GM21786 (cell line): Measurements from ENCODE around the gene DSE.

Experiments
- ATAC-seq: cut with Tn5 transposase; IDR thresholded peaks from one replicate; pipeline ENCODE4 v1.9.1; 2021; ENCODE audit not compliant: unreplicated experiment

DSE gene

DNA sequence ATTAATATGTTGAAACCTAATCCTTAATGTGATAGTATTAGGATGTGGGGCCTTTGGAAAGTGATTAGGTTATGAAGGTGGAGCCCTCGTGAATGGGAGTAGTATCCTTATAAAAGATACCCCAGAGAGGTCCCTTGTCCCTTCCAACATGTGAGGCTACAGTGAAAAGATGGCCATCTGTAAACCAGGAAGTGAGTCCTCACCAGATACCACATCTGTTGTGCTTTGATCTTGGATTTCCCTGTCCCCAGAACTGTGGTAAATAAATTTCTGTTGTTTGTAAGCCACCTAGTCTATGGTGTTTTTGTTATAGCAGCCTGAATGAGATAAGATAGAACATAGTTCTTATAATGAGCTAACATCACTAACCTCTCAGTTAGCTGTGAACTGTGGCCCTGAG is 73.8 kb downstream of the DSE start:
- ATAC-seq: no peak

DNA sequence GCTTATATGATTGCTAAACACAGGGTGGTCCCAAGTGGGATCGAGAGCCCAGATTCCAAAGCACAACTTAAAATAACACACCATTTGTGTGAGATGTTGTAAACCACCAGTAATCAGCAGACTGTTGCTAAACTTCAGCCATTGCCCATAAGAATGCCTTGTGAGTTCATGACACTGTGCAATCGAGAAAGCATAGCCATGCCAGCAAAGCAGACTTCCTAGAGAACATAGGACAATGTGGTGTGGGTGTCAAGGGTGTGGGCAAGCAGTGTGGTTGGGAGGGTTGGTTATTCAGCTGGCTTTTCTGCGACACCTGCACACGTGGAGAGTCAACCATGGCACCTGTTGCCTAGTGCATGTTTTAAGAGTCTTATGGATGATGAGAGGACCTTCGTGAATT is 74.4 kb downstream of the DSE start:
- no peak for ATAC-seq

DNA sequence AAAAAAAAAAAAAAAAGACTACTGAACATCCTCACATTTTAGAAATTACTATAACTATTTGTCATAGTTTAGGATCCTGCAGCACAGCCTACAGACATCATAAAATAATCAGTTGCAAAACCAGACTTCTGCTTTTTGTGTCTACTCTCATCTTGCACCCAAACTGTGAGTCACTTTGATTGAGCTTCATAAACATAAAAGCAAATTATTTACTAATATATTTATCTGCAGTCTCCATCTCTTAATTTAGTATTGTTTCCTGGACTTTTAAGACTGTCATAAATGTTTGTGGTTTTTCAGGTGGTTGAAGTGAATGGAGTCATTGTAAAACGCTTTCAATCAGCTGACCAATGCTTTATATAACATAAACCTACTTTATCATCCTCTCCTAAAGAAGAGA is 75.7 kb downstream of the DSE start:
- ATAC-seq: no peak

DNA sequence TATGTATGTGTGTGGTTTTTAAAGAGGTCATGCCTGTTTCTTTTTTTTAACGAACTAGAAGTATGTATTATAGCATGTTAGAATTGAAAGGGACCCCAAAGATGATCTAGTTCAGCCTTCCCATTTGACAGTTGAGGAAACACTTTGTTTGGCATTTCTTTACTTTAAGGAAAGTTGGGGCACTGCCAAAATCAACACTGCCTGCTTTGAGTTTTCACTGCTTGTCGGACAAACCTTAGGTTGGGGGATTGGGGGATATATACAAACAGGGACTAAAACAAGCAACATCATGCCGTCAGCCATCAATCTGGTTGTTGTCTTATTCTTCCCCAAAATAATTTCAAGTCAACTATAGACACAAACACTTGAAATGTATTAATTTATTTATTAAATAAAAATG is 76.3 kb downstream of the DSE start:
- ATAC-seq: no peak

DNA sequence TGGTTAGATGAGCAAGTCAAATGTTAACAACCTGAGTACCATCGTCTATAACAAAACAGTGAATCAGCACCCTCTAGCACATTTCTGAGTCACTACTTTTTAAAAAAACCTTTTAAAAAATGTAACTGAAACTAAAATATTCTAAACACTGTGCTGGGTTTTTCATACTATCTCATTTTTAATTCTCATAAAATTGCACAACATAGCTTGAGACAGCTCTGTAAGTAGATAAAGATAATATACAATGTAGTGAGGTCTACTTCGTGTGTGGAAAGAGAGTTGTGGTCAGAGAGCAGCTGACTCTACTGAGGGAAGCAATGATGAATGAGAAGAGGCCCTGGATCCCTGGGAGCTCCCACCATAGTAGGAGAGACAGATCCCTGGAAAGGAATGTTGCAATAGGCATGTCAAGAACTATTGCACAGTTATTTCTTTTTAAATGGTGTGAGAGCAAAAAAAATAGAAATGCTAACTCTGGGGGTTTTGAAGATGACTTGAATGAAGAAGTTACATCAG is 76.8 kb downstream of the DSE start:
- no peak for ATAC-seq

DNA sequence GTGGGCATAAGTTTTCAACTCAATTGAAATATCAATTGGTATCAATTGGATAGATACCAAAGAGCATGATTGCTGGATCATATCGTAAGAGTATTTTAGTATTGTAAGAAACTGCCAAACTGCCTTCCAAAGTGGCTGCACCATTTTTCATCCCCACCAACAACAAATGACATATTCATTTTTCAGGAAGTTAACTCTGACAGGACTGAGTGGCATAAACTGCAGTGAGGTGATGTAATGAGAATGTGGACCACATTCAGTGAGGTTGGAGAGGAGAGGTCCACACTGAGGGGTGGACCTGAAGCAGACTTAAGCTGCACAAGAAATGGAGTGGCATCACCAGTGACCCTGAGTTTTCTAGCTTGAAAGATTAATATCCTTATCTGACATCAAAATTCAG is 78.8 kb downstream of the DSE start:
- no peak for ATAC-seq

DNA sequence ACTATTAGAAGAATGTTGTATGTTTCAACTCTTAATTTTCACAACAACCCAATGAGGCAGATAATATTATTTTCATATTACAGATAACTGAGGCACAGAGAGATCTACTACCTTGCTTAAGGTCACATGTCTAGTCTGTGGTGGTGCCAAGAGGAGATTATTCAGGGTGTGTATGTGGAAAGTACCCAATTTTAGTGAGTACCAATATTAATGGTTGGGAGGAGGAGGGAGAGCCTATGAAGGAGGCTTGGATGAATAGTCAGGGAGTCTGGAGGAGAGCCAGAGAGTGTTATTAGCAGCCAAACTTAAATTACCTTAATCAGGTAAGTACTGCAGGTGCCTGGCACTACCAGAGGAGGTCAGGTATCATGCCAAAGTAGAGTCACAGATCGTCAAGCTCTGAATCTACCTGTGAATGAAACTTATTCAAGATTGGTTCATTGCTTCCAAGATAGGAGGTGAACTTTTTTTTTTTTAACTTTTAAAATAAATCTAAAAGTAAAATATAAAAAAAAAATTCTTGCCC is 79.5 kb downstream of the DSE start:
- ATAC-seq: no peak

DNA sequence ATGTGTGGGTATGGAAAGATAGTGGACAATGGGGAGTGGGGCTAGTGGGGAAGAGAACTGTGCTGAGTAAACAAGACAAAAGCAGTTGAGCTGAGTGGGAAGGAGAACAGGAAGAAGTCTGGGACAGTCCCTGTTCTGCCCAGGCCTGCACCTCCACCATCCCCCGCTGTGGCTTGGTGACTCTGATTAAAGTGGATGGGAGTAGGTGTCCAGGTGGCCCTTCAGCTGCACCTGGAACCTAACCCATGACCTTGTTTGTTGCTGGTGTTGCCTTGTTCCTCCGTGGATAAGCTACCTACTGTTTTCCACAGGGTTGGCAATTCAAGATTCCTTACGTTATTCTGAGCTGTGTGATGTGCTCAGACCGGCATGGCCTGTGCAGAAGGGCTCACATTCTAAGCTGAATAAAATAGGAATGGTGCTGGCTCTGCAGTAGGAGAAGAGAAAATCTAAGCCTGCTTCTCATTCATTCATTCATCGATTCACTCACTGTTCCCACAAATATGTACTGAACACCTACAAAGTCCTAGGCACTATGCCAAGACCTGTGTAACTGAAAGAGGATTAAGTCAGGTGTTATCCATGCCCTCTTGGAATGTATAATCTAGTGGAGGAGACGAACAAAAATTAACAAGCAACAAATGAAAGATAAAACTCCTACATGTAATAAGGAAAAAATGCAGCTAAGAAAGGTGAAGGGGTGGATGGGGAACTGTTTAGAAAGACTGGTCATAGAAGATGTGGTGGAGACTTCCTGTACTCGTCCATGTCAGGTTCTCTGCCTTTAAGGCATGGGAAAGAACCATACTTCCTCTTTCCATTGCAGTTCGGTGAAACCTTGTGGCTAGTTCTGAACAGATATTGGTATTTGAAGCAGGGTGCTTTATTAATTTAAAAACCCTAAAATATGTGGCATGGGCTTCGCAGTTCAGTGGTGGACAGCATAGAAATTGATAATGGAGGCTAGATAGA is 80.3 kb downstream of the DSE start:
- peak; percentile 89 for ATAC-seq

DNA sequence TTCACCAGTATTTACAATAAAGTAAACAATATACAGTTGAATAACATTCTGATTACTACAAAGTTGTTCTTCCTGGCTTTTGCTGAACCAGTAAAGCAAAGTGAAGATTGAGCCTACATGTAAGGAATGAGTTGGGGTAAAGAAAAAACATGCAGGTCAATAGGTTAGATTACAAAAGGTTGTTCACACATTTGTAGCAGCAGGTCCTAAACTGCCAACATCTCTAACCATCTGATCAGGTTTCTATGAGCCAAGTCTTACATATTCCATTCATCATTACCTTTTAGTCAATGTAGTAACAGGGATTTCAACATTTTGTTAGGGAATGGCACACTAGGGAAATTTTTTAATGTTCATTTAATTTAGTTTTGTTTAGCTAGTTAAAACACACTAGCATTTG is 81.2 kb downstream of the DSE start:
- no peak for ATAC-seq

DNA sequence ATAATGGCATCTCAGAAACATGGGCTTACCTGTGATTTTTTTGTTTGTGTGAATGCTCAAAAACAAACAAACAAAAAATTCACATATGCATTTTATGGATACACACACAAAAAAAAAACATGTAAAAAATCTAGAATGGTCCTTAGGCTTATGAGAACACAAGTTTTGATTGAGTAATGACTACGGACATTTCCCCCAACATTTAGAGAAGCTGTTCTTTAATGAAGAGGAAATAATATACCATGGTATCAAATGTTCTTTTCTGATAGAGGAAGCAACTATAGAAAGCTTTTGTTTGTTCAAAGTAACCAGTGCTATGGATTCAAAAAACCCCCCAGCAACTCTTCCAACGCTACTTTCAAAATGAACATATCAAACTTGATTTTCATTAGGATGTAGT is 81.8 kb downstream of the DSE start:
- no peak for ATAC-seq

DNA sequence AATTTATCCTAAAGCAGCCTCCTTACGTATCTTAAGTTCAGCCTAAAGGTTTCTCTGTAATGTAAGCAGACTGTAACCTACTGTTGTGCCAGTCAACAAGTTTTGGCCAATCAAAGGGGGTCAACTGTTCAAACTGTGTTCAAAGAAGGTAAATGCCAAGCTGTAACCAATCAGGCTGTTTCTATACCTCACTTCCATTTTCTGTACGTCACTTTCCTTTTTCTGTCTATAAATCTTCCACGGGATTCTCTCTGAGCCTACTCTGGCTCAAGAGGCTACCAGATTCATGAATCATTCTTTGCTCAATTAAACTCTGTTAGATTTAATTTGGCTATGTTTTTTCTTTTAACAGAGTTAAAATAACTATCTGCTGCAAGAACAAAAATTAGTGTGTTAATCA is 85.4 kb downstream of the DSE start:
- ATAC-seq: no peak

DNA sequence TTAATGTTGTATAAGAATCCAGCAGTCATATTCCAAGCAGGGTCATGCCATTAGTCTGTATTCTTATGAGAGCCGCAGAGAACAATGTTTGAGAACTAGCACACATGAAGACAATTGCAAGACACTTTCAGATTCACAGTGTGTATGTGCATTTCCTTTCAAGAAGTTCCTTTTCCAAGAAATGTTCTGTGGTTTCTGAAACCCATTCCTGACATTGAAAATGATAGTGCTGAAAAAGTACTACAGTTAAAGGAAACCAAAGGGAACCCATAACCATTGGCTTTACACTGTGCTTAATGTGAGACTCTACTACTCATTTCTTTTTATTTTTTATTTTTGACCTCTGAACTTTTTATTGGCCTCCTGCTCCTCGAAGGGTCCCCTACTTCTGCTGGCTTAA is 86.2 kb downstream of the DSE start:
- ATAC-seq: no peak

DNA sequence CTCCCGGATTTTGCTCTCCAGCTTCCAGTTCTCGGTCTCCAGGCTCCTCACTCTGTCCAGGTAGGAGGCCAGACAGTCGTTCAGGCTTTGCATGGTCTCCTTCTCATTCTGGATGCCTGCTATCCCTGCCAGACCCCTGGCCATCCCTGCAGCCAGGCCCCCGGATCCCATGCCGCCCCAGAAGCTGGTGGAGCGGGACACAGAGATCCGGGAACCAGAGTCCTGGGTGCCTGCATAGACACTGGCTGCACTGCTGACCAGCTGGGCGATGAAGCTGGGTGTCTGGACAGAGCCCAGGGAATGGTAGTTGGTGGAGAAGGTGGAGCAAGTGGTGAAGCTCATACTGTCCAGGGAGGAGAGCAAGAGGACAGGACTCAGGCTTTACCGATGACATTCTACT is 87.5 kb downstream of the DSE start:
- ATAC-seq: no peak

DNA sequence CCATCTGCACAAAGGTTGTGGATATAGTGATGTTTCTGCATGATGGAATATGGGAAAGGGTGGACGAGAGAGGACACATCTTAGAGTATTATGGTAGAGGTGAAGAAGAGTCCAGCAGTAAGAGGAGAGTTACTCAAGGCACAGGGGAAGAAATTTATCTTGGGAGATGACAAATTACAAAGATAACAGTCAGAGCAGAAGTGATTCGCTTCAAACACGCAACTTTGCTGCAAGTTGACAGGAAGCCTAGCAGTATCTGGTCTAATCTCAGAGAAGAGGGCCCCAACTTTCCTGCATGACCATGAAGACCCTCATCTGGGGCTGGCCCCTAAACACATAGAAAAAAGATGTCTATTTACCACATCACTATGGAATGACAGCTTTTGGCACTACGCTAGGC is 89.2 kb downstream of the DSE start:
- ATAC-seq: no peak

DNA sequence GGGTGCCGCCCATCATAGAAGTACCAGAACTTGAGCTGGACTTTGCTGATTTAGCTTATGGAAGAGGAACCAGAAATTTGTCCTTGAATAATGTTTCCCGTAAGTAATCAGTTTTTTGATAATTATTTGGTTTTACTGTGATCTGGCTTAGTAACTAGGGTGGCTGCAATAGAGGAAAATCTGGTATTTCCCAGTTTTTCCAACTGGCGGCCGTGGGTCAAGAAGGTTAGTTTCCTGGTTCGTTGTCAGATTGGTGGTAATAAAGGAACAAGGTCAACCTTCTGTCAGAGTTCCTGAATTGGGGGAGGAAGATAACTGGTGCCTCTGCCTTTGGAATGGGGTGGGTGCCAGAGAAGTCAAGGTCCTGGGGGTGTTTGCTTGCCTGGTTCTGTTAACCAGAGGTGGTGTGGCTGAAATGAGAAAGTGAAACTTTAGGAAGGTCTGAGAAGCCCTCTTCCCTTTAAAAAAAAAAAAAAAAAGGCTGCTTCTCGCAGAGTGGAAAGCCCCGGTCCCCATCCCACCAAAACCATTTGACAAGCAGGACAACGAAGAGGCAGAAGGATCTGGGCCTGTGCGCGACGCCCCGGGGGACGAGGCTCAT is 90.7 kb downstream of the DSE start, which contains the start of gene CALHM6:
TSS of gene CALHM6 (plus strand) at position 45 of the 601 bp plus-strand sequence. CDS start at position 600, 555 bp downstream.
- ATAC-seq: no peak

DNA sequence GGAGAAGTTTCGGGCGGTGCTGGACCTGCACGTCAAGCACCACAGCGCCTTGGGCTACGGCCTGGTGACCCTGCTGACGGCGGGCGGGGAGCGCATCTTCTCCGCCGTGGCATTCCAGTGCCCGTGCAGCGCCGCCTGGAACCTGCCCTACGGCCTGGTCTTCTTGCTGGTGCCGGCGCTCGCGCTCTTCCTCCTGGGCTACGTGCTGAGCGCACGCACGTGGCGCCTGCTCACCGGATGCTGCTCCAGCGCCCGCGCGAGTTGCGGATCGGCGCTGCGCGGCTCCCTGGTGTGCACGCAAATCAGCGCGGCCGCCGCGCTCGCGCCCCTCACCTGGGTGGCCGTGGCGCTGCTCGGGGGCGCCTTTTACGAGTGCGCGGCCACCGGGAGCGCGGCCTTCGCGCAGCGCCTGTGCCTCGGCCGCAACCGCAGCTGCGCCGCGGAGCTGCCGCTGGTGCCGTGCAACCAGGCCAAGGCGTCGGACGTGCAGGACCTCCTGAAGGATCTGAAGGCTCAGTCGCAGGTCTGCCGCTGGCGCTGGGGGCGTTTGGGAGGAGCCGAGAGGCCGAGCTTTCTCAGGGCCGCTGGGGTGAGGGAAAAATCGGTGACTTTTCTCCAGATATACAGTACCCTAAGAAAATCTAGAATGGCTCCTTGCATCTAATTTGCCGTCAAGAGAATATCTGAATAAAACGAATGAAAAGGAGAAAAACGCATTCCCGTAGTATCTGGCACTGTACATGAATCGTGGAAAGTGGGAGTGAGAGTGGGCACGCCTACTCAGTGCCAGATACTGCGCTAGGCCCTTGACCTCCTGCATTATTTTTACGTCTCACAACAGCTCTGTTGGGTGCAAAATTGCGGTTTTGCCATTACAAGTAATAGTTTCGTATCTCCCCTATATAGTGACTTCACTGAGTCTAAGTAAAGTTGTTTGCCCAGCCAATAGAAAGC is 91.5 kb downstream of the DSE start:
- peak; percentile 65 for ATAC-seq

DNA sequence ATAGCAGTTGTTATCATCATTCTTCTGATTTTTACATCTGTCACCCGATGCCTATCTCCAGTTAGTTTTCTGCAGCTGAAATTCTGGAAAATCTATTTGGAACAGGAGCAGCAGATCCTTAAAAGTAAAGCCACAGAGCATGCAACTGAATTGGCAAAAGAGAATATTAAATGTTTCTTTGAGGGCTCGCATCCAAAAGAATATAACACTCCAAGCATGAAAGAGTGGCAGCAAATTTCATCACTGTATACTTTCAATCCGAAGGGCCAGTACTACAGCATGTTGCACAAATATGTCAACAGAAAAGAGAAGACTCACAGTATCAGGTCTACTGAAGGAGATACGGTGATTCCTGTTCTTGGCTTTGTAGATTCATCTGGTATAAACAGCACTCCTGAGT is 92.6 kb downstream of the DSE start:
- ATAC-seq: no peak

DNA sequence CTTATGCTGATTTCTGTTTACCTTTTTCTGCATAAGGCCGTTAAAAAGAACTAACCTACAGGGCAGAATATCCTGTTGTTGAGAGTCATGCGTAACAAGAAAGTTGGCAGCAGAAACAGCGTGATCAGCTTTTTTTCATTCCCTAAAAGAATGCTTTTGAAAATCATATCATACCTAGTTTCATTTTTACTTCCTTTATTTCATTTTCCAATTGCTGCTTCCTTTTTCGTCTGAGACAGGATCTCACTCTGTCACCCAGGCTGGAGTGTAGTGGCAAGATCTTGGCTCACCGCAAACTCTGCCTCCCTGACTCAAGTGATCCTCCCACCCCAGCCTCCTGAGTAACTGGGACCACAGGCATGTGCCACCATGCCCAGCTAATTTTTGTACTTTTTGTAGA is 94.5 kb downstream of the DSE start:
- no peak for ATAC-seq

DNA sequence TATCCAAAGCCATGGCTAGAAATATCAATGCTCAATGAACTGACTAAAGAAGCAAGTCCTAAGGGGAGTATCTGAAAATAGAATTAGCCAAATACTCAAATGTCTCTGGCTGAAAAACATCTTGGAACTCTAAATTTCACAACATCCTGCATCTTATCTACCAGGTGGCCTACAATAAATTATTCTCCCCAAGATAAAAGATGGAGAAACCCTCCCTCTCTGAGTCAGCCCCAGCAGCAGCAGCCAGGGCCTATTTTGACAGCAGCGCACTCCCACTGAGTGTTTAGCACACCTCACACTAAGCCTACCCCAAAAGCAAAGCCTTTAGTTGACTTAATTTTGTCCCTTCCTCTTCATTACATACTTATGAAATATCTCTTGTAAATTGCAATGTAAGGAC is 96.3 kb downstream of the DSE start:
- ATAC-seq: no peak

DNA sequence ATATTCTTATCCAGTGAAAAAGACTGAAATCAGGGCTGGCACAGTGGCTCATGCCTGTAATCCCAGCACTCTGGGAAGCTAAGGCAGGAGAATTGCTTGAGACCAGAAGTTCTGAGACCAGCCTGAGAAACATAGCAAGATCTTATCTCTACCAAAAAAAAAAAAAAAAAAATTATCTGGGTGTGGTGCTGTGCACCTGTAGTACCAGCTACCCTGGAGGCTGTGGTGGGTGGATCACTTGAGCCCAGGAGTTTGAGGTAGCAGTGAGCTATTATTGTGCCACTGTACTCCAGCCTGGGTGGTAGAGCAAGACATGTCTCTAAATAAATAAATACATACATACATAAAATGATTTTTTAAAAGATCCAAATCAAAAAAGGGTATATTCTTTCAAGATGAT is 96.8 kb downstream of the DSE start:
- ATAC-seq: no peak

DNA sequence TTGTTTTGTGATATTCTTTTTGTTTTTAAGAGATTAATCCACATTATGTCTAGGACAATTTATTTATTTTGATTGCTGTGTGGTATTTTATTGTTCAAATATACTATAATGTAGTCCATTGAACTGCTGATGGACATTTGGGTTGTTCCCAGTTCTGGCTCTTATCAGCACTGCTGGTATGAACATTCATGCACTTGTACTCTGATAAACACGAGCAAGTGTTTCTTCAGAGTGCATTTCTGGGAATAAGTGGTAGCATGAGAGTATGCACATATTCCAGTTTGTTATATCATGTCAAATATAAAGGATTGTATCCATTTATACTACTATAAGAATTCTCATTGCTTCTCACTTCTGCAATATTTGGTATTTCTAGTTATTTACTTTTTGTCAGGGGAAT is 97.5 kb downstream of the DSE start:
- no peak for ATAC-seq
